ENCODE measurements around the gene CASQ2.

DNA sequence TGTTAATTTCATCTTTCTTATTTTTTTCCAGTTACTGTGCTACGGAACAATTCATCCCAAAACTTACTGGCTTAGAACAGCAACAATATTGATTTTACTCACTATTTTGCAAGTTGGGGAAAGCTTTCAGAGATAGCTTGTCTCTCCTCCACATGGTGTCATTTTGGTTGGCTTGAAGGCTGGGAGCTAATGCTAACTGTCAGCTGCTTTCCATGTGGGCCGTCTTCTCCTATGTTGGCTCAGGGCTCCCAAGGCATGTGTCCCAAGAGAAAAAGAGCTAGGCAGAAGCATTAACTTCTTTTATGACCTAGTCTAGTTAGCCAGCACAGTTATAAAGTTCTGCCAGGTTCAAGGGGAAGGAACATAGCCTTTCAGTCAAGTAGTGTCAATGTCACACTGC lies 33.9 kb upstream of the CASQ2 start:
- TF ChIP-seq POLR2A (IDR thresholded peaks at IDR 0.05) (no peak), CTCF (IDR thresholded peaks at IDR 0.05) (no peak)

Measured in transverse colon (tissue), 3 donors.